ENCODE results near the gene GALNT9.

DNA sequence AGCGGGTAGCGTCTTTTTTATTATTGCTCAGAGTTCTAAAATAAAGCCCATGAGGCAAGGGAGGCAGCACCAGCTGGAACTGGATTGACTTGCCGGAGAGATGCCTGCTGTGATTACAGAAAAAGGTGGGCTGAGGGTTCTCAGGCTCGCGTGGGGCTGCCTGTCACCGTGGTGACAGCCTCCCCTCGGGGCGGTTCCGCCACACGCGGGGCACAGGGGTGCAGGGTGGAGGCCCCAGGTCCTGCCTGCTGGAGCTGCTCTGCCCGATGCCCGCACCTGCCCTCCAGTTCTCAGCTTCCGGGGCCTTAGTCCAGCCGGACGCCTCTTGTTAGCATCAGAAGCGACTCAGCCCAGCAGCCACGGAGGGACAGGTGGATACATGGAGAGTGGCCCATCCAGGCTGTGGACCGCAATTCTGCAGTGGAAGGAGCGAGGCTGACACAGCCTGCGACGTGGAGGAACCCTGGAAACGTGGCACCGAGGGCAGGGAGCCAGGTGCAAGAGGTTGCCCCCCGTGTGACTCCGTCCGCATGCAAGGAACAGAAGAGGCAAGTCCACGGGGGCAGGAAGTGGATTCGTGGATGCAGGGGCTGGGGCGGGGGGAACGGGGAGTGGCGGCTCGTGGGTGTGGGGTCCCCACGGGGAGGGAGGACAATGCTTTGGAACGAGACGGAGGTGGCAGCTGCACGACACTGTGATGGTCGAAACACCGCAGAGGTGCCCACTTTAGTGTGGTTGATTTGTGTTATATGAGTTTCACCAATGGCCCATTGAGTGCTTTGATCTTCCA is 79.5 kb downstream of the GALNT9 start:
- no peak for TF ChIP-seq CTCF (IDR thresholded peaks at IDR 0.05; ENCODE audit: insufficient read depth, low read depth, low read length)
- no peak for TF ChIP-seq EZH2 (IDR thresholded peaks at IDR 0.05; ENCODE audit: insufficient read depth, low read length)

All from astrocyte (in vitro differentiated cells and primary cell).